HepG2 (cell line): Measurements from ENCODE around the gene SSH3. TPM values are rescaled to one million over a fixed set of nuclear protein-coding genes. Genes with fewer than 3 reads are reported as not detected.

Experiments
- BORCS8-MEF2B ChIP-seq: sonication (generic); formaldehyde crosslinking; IDR thresholded peaks from 2 replicates; pipeline ENCODE4 v1.8.0; 2022; ENCODE audit warnings: mild to moderate bottlenecking, missing genetic modification reagents
- ELK4 ChIP-seq: sonication (generic); formaldehyde crosslinking; IDR thresholded peaks from 2 replicates; pipeline ENCODE4 v1.9.0; 2021; ENCODE audit warnings: missing genetic modification reagents, borderline replicate concordance
- FOXJ3 ChIP-seq: sonication (generic); formaldehyde crosslinking; IDR thresholded peaks from 2 replicates; pipeline ENCODE4 v1.4.0; 2020; ENCODE audit warnings: missing genetic modification reagents, mild to moderate bottlenecking, borderline replicate concordance
- FOXO4 ChIP-seq: sonication (generic); formaldehyde crosslinking; conservative IDR thresholded peaks from 2 replicates; pipeline ENCODE4 v1.8.1; 2023; ENCODE audit warnings: missing genetic modification reagents
- IRF1 ChIP-seq: sonication (generic); formaldehyde crosslinking; IDR thresholded peaks from 2 replicates; pipeline ENCODE4 v1.4.0; 2020; ENCODE audit warnings: low read depth, mild to moderate bottlenecking, missing genetic modification reagents
- MAF1 ChIP-seq: sonication (generic); formaldehyde crosslinking; IDR thresholded peaks from 2 replicates; pipeline ENCODE4 v1.5.0; 2020; ENCODE audit warnings: missing genetic modification reagents, borderline replicate concordance
- NR2F1 ChIP-seq, 2 experiments: fragments of 450-650 bp in 1 of 2; formaldehyde crosslinking in 1 of 2; IDR thresholded peaks; 2 replicates each; pipeline versions ENCODE4 v1.5.0 to v1.6.1; 2016 to 2020; ENCODE audit warnings: mild to moderate bottlenecking in 1 of 2, missing compliant biosample characterization in 1 of 2, missing genetic modification reagents in 1 of 2, moderate library complexity in 1 of 2
- SRF ChIP-seq: IDR thresholded peaks from 2 replicates; pipeline ENCODE4 v1.6.1; 2011; ENCODE audit warnings: mild to moderate bottlenecking, low read depth, low read length, moderate library complexity
- YY1 ChIP-seq: IDR thresholded peaks from 2 replicates; pipeline ENCODE4 v1.6.1; 2011; ENCODE audit warnings: low read length, low read depth, moderate library complexity, mild to moderate bottlenecking; ENCODE audit not compliant: insufficient read depth, insufficient replicate concordance
- ZFP62 ChIP-seq: sonication (generic); formaldehyde crosslinking; IDR thresholded peaks from 2 replicates; pipeline ENCODE4 v1.4.0; 2020; ENCODE audit warnings: missing genetic modification reagents
- ZNF280B ChIP-seq: sonication (generic); formaldehyde crosslinking; IDR thresholded peaks from 2 replicates; pipeline ENCODE4 v1.5.0; 2020; ENCODE audit warnings: missing genetic modification reagents, mild to moderate bottlenecking, borderline replicate concordance
- ZNF337 ChIP-seq: sonication (generic); formaldehyde crosslinking; IDR thresholded peaks from 2 replicates; pipeline ENCODE4 v1.5.1; 2020; ENCODE audit warnings: missing genetic modification reagents, low read depth, mild to moderate bottlenecking, borderline replicate concordance
- ZNF512B ChIP-seq: sonication (generic); formaldehyde crosslinking; IDR thresholded peaks from 2 replicates; pipeline ENCODE4 v1.5.1; 2020; ENCODE audit warnings: missing genetic modification reagents, mild to moderate bottlenecking, borderline replicate concordance
- ZNF572 ChIP-seq: sonication (generic); formaldehyde crosslinking; IDR thresholded peaks from 2 replicates; pipeline ENCODE4 v1.5.1; 2020; ENCODE audit warnings: mild to moderate bottlenecking, missing genetic modification reagents
- ZNF614 ChIP-seq: IDR thresholded peaks from 2 replicates; pipeline ENCODE4 v1.6.1; 2018; ENCODE audit warnings: missing biosample characterization, missing genetic modification reagents, inconsistent platforms, borderline replicate concordance
- ZNF713 ChIP-seq: sonication (generic); formaldehyde crosslinking; IDR thresholded peaks from 2 replicates; pipeline ENCODE4 v1.4.0; 2020; ENCODE audit warnings: mild to moderate bottlenecking, missing genetic modification reagents
- ZNF879 ChIP-seq: sonication (generic); formaldehyde crosslinking; IDR thresholded peaks from 2 replicates; pipeline ENCODE4 v1.8.1; 2023; ENCODE audit warnings: missing genetic modification reagents
- ZSCAN5A ChIP-seq: sonication (generic); formaldehyde crosslinking; IDR thresholded peaks from 2 replicates; pipeline ENCODE4 v1.8.0; 2022; ENCODE audit warnings: mild to moderate bottlenecking, missing genetic modification reagents, borderline replicate concordance
- polyA plus RNA-seq, 8 experiments: library from polyadenylated mRNA; depleted of rRNA in 3 of 8; stranded (reverse) in 7 of 8; unstranded in 1 of 8; fragments of >200 nt; fragmentation: Illumina TruSeq in 4 of 8; extraction: Trizol in 4 of 8; gene quantifications; 2 replicates each; pipeline versions ENCODE4 v1.2.1 to v1.2.3, GENCODE V29; 2011 to 2016; ENCODE audit warnings: low read depth in 4 of 8, missing spikeins in 1 of 8, mixed read lengths in 1 of 8; ENCODE audit not compliant: insufficient read depth in 1 of 8
- total RNA-seq, 5 experiments: library from RNA; depleted of rRNA; stranded (reverse); fragments of >200 nt; fragmentation: Illumina TruSeq; extraction: Trizol; gene quantifications; 2 replicates each; pipeline ENCODE4 v1.2.3, GENCODE V29; 2016; ENCODE audit warnings: low read depth in 1 of 5

SSH3 gene
- total and polyA plus RNA-seq, 2 of the 13 experiments (the other 11 are each of a cell fraction or from before 2014, with no cell fraction given), result 12.4 to 18.8 TPM

GRCh38 chr11:67262731-67263675, 40.3 kb upstream of the SSH3 start (continued):
- TF ChIP-seq ZNF879 (CRISPR knock-in tag) (no peak), ZNF337 (CRISPR knock-in tag) (no peak), FOXJ3 (no peak), ELK4 (CRISPR knock-in tag) (no peak), NR2F1 (CRISPR knock-in tag; IDR thresholded peaks at IDR 0.05) (no peak), ZNF572 (CRISPR knock-in tag) (no peak), FOXO4 (CRISPR knock-in tag) (no peak), BORCS8-MEF2B (no peak), ZSCAN5A (no peak), ZNF713 (CRISPR knock-in tag) (no peak), YY1 (no peak), ZNF280B (CRISPR knock-in tag) (no peak), ZNF614 (CRISPR knock-in tag) (peak; percentile 45; the same call in 1 of the 2 replicates), SRF (no peak), MAF1 (CRISPR knock-in tag) (no peak), IRF1 (CRISPR knock-in tag) (no peak), ZFP62 (CRISPR knock-in tag) (no peak), ZNF512B (CRISPR knock-in tag) (no peak)
